Head of caudate nucleus (tissue), 42 donors: ENCODE results near the gene NBPF12.
A peak's percentile ranks its signal among the peaks of the same experiment; 100 is the strongest.
"Not testable (repeated sequence)": the region's sequence is repeated elsewhere in the genome, so short reads cannot be mapped to it uniquely, and the experiment has no call there.

Experiments used
- DNase-seq, 42 donors: peaks; one replicate each; pipeline versions ENCODE4 v3.0.0 to v3.0.0-alpha.2; 2020 to 2021; ENCODE audit warnings: mixed read lengths in 7 of 42
- intact Hi-C: fragments of 100-400 bp; cut with DNase I; formaldehyde crosslinking; loops from one replicate; pipeline ENCODE4 v1.15.0; 2022

Gene NBPF12

DNA sequence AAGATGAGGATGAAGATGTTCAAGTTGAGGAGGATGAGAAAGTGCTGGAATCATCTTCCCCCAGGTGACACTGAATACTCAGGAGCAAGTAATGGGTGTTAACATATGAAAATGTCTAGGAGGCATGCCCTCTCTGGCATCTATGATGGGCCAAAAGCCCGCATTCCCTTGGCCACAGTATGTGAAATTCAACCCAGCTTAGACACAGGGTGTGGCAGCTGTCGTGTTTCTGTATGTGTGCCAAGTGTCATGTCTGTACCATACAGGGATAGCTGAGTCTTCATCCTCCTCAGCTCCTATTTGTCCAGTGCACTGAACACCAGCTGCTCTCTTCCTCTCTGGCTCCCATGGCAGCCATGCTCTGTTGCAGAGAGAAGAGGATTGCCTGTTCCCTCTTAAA lies 32.5 kb downstream of the NBPF12 start:
- DNase-seq, intact Hi-C loops: not testable (repeated sequence)

DNA sequence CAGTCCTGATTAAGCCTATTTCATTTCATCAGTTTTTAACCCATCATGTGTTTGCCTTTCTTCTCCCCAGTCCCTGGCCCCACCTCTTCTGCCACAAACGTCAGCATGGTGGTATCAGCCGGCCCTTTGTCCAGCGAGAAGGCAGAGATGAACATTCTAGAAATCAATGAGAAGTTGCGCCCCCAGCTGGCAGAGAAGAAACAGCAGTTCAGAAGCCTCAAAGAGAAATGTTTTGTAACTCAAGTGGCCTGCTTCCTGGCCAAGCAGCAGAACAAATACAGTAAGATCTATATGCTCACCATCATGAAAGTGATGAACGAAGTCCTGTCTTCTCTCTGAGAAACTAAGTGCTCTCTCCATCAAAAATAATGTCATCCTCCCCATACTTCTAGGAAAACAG lies 34.6 kb downstream of the NBPF12 start:
- DNase-seq, intact Hi-C loops: not testable (repeated sequence)

DNA sequence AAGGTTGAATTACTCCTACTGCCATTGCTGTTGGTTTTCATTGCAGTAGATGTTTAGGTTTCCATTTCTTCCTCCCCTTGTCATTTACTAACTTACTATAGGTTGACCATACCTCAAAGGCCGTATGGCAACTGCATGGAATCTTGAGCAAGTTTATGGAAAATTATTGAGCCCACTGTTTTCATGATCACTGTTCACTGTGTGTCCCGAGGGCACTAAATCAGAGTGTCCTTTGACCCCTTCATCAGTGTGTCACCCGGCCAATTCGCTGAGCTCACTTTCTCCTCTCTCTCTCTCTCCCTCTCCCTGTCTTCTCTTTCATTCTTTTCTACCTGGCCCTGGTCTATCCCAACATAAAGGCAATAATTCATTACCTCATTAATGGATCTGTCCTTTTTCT lies 47.7 kb downstream of the NBPF12 start:
- DNase-seq, intact Hi-C loops: not testable (repeated sequence)

DNA sequence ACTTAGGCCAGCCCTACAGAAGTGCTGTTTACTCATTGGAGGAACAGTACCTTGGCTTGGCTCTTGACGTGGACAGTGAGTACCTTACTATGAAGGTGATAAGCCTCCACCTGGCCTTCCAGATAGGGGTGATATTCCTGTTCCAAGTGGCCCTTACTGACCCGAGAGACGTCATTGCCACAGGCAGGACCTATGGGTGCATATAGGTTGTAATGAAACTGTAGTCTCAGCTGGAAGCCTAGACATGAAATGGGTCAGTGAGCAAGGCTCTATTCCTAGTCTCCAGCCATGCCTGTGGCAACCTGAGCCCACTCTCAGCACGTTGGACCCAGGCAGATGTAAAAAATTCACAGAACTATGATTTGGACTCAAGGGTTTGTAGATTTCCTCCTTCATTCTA lies 48.3 kb downstream of the NBPF12 start:
- DNase-seq, intact Hi-C loops: not testable (repeated sequence)

DNA sequence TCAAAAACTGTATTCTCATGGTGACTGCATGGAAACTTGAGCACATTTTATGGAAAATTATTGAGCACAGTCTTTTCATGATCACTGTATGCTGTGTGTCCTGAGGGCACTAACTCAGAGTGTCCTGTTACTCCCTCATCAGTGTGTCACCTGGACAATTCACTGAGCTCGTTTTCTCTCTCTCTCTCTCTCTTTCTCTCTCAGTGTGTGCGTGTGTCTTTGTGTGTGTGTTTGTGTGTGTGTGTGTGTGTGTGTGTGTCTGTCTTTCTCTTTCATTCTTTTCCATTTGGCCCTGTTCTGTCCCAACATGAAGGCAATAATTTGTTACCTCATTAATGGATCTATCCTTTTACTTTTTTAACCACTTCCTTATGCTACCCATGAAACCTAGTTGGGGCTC lies 49.4 kb downstream of the NBPF12 start:
- intact Hi-C loops: not testable (repeated sequence)

DNA sequence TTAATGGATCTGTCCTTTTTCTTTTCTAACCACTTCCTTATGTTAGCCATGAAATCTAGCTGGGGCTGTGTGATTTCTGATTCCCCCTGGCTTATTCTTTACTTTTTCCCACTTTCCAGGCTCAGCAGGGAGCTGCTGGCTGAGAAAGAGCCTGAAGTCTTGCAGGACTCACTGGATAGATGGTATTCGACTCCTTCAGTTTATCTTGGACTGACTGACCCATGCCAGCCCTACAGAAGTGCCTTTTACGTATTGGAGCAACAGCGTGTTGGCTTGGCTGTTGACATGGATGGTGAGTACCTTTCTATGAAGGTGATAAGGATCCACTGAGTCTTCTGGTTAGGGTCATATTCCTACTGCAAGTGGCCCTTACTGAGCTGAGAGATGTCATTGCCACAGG lies 51.3 kb downstream of the NBPF12 start:
- DNase-seq, intact Hi-C loops: not testable (repeated sequence)

More for the DNA sequence above, 49.4 kb downstream of the NBPF12 start:
- not testable (repeated sequence) for DNase-seq

DNA sequence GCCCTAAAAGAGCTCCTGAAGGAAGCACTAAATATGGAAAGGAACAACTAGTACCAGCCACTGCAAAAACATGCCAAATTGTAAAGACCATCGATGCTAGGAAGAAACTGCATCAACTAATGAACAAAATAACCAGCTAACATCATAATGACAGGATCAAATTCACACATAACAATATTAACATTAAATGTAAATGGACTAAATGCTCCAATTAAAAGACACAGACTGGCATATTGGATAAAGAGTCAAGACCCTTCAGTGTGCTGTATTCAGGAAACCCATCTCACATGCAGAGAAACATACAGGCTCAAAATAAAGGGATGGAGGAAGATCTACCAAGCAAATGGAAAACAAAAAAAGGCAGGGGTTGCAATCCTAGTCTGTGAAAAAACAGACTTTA lies 70.4 kb downstream of the NBPF12 start:
- DNase-seq, intact Hi-C loops: not testable (repeated sequence)

DNA sequence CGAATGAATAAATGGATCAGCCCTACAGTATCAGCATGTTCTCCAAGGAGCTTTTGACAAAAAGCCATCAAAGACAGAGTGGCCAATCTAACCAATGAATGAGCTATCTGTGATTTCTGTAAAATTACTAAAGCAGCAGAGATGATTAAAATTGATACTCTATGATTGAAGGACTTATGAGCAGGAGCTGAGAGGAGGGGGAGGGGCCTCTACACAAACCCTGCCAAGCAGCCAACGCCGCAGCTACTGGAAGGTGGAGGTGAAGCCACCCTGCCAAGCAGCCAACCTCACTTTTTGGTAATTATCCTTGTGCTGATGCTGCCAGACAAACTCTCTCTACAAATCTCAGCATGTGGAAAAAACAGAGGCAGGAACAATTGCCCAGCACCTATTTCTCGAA lies 88.9 kb downstream of the NBPF12 start:
- intact Hi-C loops, DNase-seq: not testable (repeated sequence)

DNA sequence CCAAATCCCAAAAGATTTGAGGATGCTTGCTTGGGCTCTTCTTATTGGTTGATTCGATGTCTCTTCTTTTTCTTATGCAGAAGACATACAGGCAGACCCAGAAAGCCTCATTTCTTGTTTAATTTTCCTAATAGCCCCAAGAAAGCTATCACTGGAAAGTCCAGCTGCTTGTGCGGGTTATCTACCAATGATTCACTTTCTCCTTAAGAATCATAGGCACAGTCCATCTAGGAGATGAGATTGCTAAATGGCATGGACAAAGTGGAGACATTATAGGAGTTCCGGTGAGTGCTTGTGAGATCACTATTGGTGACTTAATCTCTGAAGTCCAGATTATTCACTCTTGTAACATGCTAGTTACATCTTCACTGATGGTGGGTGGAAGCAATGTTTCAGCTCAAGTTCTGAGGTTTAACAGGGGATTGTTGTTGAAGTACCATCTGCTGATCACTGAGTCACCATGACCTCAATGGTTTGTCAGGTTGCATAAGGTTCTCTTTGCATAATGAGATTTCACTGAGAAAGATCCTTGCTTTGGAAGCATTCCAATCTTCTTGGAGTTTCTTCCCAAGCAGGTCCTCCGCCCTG lies 92.0 kb downstream of the NBPF12 start:
- peak in 2 of 42 donors; percentile 3 to 10 for DNase-seq
- intact Hi-C loops: not testable (repeated sequence)

DNA sequence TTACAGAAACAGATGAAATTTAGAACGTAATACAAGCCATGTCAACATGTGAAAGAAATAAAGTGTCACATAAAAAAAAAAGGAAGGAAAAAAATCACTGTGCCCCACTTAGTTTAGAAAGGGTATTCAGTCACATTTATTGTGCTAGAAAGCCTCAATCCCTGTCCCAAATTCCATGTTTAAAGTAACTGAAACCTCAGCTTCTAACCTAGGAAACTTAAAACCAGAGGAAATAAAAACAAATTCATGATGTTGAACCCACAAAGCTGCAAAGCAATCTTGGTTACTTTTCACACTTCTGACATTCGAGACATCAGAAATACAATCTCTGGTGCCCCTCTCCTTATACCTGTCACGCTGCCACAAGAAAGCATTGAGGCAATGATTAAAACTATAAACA lies 101.8 kb downstream of the NBPF12 start:
- intact Hi-C loops: no loop called here
- no peak for DNase-seq

DNA sequence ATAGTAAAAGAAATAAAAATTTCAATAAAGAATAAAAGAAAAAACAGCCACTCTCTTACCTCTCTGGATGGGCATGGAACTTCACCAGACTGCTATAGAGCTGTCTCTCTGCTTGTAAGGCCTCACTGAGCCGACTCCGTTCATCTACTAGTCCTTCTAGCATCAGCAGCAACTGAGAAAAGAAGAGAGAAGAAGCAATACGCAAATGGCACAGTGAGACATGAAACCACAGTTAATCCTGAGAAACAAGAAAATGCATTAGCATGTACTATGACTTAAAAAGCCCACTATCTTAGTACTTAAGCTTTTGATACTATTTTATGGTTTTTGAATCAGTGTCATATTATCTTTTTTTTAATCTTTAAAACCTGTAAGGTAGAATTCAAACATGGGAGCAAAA lies 104.8 kb downstream of the NBPF12 start:
- intact Hi-C loops, DNase-seq: not testable (repeated sequence)

DNA sequence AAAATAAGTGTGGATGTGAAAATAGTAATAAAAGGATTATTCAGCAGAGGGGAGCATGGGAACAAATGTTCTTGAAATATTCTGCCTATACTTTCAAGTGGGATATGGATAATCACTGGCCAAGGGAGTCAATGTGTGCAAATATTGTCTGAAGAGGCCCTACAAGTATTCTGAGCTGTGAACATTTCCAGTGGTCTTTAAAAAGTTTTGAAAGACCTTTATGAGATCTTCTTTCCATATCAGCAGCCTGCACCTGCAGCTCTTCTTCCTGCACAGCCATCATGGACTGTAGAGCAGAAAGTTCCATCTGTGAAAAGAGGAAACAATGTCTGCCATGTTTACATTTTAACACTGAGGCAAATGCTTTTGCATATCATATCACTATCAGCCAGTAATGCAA lies 106.4 kb downstream of the NBPF12 start:
- DNase-seq, intact Hi-C loops: not testable (repeated sequence)
